Measurements from ENCODE around the gene FOXRED1.

- TF ChIP-seq, protein P1, sequence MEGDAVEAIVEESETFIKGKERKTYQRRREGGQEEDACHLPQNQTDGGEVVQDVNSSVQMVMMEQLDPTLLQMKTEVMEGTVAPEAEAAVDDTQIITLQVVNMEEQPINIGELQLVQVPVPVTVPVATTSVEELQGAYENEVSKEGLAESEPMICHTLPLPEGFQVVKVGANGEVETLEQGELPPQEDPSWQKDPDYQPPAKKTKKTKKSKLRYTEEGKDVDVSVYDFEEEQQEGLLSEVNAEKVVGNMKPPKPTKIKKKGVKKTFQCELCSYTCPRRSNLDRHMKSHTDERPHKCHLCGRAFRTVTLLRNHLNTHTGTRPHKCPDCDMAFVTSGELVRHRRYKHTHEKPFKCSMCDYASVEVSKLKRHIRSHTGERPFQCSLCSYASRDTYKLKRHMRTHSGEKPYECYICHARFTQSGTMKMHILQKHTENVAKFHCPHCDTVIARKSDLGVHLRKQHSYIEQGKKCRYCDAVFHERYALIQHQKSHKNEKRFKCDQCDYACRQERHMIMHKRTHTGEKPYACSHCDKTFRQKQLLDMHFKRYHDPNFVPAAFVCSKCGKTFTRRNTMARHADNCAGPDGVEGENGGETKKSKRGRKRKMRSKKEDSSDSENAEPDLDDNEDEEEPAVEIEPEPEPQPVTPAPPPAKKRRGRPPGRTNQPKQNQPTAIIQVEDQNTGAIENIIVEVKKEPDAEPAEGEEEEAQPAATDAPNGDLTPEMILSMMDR (optimal IDR thresholded peaks at IDR 0.05 in 1 of 3, IDR thresholded peaks at IDR 0.05 in 1 of 3, conservative IDR thresholded peaks at IDR 0.05 in 1 of 3; ENCODE audit: extremely low read depth in 1 of 3, insufficient read depth in 2 of 3, low read length in 3 of 3), result no peak
- TF ChIP-seq EZH2 (IDR thresholded peaks at IDR 0.05; ENCODE audit: low read length), result no peak
Measured at GRCh38 chr11:126284829-126285228, 15.9 kb downstream of the FOXRED1 start.

Data from keratinocyte (primary cell).